HUES6 (cell line): Measurements from ENCODE around the gene SMIM38.

ENCODE experiments used
- H3K27ac ChIP-seq: 2 replicates; pipeline ENCODE4 v1.7.0; 2013; ENCODE audit warnings: low read depth, mild to moderate bottlenecking, low read length, inconsistent platforms
- H3K27me3 ChIP-seq: 2 replicates; pipeline ENCODE4 v1.6.1; 2013; ENCODE audit warnings: low read length; ENCODE audit not compliant: control insufficient read depth, insufficient read depth
- H3K36me3 ChIP-seq: 2 replicates; pipeline ENCODE4 v1.6.1; 2013; ENCODE audit warnings: low read length; ENCODE audit not compliant: control insufficient read depth, insufficient read depth
- H3K4me1 ChIP-seq: 2 replicates; pipeline ENCODE4 v1.6.1; 2013; ENCODE audit warnings: low read length; ENCODE audit not compliant: control insufficient read depth, insufficient read depth
- H3K4me3 ChIP-seq: 2 replicates; pipeline ENCODE4 v1.5.1; 2013; ENCODE audit warnings: low read depth, low read length
- H3K9ac ChIP-seq: one replicate; pipeline ENCODE4 v1.6.1; 2013; ENCODE audit warnings: mild to moderate bottlenecking, low read length
- H3K9me3 ChIP-seq: 2 replicates; pipeline ENCODE4 v1.6.1; 2013; ENCODE audit warnings: low read depth, low read length; ENCODE audit not compliant: control insufficient read depth, insufficient read depth

The SMIM38 gene

DNA sequence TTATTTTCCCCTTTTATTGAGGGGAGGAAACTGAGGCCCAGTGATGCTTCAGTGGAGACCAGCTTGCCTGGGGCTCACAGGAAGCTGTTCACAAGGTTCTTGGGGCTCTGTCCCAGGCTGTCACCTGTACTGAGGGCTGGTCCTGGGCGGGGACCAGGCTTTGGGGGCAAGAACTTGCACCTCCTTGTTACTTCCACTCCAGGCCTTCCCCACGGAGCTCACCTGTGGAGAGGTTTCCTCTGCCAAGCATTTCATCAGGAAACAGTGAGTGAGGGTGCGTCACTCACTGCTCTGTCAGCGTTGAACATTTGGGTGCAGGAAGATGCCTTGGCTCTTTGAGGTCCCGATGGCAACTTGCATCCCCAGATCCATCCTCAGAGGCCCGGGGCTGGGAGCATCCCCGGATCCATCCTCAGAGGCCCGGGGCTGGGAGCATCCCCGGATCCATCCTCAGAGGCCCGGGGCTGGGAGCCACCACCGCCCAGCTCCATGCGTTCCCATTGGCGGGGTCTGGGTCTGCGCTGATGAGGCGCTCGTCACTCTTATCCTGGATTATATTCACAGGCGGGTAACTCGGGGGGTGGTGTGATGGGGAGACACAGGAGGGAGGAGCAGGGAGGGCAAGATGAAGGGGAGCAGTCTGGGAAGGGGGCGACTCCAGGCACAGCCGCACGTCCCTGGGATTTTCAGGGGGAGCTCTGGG is 1.4 kb upstream of the SMIM38 start:
- Histone ChIP-seq H3K9me3 (peaks cover 8% of the 10 kb centered on the region), H3K27me3 (no peaks in the 10 kb centered on the region), H3K36me3 (no peaks in the 10 kb centered on the region), H3K4me3 (no peak overlapping the region), H3K4me1 (peaks cover 18% of the 10 kb centered on the region), H3K9ac (no peak overlapping the region), H3K27ac (no peak overlapping the region)

DNA sequence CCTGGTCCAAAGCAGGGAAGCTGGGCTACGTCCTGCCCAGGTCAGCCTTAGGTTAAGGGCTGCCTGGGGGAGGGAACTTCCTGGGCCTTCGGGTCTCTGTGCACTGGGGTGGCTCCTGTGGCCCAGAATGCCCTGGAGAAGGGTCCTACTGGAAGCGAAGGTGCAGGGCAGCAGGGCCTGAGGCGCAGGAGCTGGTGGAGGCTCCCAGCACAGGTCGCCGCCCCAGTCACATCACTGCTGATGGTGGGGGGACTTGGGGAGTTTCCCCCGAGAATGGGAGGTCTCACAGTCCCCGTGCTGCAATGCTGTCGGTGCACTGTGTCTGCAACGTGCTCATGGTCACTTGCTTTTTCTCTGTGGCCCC is 815 bp upstream of the SMIM38 start:
- no peaks in the 10 kb centered on the region for H3K36me3 ChIP-seq
- H3K9ac ChIP-seq, result no peak overlapping the region
- peaks cover 18% of the 10 kb centered on the region for H3K4me1 ChIP-seq
- H3K27me3 ChIP-seq, result no peaks in the 10 kb centered on the region
- no peak overlapping the region for H3K27ac ChIP-seq
- H3K4me3 ChIP-seq, result no peak overlapping the region
- H3K9me3 ChIP-seq, result peaks cover 5% of the 10 kb centered on the region; the same call in 1 of the 2 replicates

- H3K9ac ChIP-seq, result no peak overlapping the region
- no peak overlapping the region for H3K27ac ChIP-seq
- no peaks in the 10 kb centered on the region for H3K9me3 ChIP-seq
- H3K4me3 ChIP-seq, result no peak overlapping the region
- H3K36me3 ChIP-seq, result no peaks in the 10 kb centered on the region
- H3K4me1 ChIP-seq, result peaks cover 18% of the 10 kb centered on the region
- no peaks in the 10 kb centered on the region for H3K27me3 ChIP-seq
Measured at GRCh38 chr11:69156235-69156639, 502 bp downstream of the SMIM38 start.

GRCh38 chr11:69156673-69157155 is 979 bp downstream of the SMIM38 start:
- Histone ChIP-seq H3K4me3 (no peak overlapping the region), H3K36me3 (no peaks in the 10 kb centered on the region), H3K27me3 (no peaks in the 10 kb centered on the region), H3K4me1 (peaks cover 18% of the 10 kb centered on the region), H3K9me3 (no peaks in the 10 kb centered on the region), H3K9ac (no peak overlapping the region), H3K27ac (no peak overlapping the region)

DNA sequence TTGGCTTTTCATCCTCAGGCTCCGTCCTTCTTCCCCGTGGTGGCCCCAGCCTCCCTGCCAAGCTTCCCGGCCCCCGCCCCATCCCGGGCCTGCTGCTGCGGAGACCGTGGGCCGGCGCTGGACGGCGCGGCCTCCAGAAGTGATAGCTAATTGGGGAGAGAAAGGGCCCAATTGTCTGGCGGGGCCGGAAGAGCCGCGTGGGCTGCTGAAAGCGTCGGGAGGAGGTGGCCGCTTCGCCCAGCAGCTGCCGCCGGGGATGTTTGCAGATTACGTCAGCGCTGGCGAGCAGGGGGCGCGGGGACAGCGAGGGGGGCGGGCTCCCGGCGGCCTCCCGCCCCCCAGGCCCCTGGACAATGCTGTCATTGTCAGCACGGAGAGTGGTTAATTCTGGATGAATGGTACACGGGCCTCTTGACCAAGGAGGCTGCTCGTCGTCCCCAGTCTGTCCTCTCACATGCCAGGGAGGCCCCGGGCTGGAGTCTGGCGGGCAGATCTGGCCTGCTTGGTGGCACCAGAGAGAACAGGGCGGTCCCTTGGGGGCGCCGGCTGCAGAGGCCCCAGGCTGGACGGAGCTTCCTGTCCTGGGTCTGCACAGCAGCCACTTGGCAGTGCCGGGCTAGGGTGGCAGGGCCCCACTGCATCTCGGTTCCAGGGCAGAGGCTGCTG is 1.6 kb downstream of the SMIM38 start:
- Histone ChIP-seq H3K27me3 (no peaks in the 10 kb centered on the region), H3K4me1 (peaks cover 15% of the 10 kb centered on the region), H3K9ac (no peak overlapping the region), H3K9me3 (no peaks in the 10 kb centered on the region), H3K4me3 (no peak overlapping the region), H3K27ac (no peak overlapping the region), H3K36me3 (no peaks in the 10 kb centered on the region)

DNA sequence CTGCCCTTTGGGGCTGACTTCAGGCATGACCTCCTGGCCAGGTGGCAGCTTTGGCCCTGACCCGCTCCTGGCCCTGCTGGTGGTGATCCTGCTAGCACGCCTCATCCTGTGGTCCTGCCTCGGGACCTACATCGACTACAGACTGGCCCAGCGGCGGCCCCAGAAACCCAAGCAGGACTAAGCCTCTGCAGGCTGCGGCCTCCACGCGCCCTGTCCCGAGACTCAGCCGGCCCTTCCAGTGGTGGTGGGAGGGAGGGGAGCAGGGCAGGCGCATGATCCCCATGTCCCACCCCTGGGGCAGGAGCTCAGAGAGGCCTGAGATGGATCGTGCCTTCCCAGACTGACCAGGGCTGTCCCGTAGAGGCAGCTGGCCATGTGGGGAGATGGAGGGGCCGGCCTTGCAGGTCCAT is 2.1 kb downstream of the SMIM38 start:
- H3K9me3 ChIP-seq, result no peaks in the 10 kb centered on the region; the same call in 1 of the 2 replicates
- no peak overlapping the region for H3K4me3 ChIP-seq
- H3K9ac ChIP-seq, result no peak overlapping the region
- H3K27ac ChIP-seq, result no peak overlapping the region
- H3K36me3 ChIP-seq, result no peaks in the 10 kb centered on the region
- peaks cover 10% of the 10 kb centered on the region for H3K4me1 ChIP-seq
- no peaks in the 10 kb centered on the region for H3K27me3 ChIP-seq

DNA sequence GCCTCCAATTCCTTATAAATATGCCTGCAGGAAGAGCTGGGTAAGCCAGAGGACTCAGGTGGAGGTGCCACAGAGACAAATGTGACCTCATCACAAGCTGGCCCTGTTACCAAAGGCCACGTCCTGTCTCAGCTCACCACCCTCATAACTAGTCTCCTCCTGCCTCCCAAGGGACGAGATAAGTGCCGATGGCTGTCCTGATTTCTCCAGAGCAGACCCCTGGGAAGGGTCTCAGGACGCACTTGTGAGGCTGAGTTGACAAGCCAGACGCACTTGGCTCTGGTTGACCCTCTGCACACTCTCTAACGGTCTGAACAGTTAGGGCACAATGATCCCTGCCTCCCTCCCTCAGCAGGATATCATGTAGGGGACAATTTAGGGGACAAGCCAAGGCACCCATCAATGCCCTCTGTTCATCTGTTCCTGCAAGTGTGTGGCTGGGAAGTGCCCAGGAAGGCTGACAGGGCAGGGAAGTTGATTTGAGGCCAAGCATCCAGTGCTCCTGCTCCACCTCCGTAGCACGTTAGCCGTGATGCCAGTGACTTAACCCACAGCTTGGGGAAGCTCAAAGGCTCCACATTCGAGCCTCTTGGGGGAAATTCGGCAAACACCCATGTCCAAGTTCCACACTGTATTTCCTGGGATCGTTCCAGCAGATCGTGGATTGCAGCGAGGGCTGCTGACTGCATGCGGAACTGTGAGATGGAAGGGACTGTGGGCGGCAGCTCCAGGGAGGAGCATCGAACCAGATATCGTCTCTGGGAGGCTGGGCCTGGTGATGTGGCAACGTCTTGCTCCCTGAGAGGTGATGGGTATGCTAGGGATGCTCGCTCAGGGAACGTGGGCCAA is 2.8 kb downstream of the SMIM38 start:
- Histone ChIP-seq H3K4me3 (no peak overlapping the region), H3K27ac (no peak overlapping the region), H3K36me3 (no peaks in the 10 kb centered on the region), H3K9me3 (no peaks in the 10 kb centered on the region; the same call in 1 of the 2 replicates), H3K4me1 (peaks cover 3% of the 10 kb centered on the region; the same call in 1 of the 2 replicates), H3K27me3 (no peaks in the 10 kb centered on the region), H3K9ac (no peak overlapping the region)

- no peak overlapping the region for H3K9ac ChIP-seq
- H3K9me3 ChIP-seq, result peaks cover 3% of the 10 kb centered on the region; the same call in 1 of the 2 replicates
- H3K27me3 ChIP-seq, result no peaks in the 10 kb centered on the region
- no peaks in the 10 kb centered on the region for H3K36me3 ChIP-seq
- H3K4me1 ChIP-seq, result no peaks in the 10 kb centered on the region
- H3K27ac ChIP-seq, result no peak overlapping the region
- H3K4me3 ChIP-seq, result no peak overlapping the region
Measured at GRCh38 chr11:69159150-69159852, 3.6 kb downstream of the SMIM38 start.

GRCh38 chr11:69160296-69161116 is 4.8 kb downstream of the SMIM38 start:
- no peak overlapping the region for H3K27ac ChIP-seq
- no peaks in the 10 kb centered on the region for H3K4me1 ChIP-seq
- H3K27me3 ChIP-seq, result no peaks in the 10 kb centered on the region
- H3K36me3 ChIP-seq, result no peaks in the 10 kb centered on the region
- H3K9me3 ChIP-seq, result peaks cover 6% of the 10 kb centered on the region; the same call in 1 of the 2 replicates
- no peak overlapping the region for H3K4me3 ChIP-seq
- no peak overlapping the region for H3K9ac ChIP-seq

DNA sequence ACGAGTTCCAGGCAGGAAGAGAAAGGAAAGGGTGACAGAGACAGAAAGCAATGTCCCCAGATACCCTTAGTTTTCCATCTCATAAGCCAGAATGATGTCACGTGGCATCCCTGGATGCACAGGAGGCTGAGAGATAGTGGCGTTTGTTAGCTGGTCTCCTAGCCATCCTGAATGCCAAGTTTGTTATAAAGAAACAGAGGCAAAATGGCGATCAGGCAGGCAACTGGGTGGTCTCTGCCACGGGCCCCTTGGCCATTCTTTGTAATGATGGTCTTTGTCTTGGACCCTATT is 5.3 kb downstream of the SMIM38 start:
- Histone ChIP-seq H3K4me1 (no peaks in the 10 kb centered on the region), H3K27ac (no peak overlapping the region)

More for the DNA sequence above, 5.3 kb downstream of the SMIM38 start:
- Histone ChIP-seq H3K27me3 (no peaks in the 10 kb centered on the region), H3K4me3 (no peak overlapping the region), H3K36me3 (no peaks in the 10 kb centered on the region), H3K9me3 (peaks cover 6% of the 10 kb centered on the region; the same call in 1 of the 2 replicates), H3K9ac (no peak overlapping the region)
